Measurements from ENCODE around the gene PGLYRP3.

DNA sequence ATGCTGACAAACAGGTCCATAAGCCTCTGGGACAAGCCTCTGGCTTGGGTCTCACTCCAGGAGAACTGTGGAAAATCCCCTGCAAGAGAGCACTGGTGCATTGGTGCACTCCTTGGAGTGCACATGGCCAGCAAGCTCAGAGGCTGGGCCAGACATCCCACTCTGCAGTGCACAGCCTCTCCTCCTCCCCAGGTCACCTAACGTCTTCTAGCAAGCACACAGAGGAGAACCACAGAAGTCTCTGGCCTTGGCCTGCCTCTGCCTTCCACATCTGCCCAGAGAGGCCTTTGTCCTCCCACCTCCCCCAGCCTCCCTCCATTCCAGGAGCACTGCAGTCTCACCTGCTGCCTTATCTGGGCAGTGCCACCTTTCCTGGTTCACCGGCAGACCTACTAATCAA, 4.2 kb downstream of the PGLYRP3 start:
- no peak for TF ChIP-seq POLR2A (IDR thresholded peaks at IDR 0.05)
- TF ChIP-seq, protein P1, sequence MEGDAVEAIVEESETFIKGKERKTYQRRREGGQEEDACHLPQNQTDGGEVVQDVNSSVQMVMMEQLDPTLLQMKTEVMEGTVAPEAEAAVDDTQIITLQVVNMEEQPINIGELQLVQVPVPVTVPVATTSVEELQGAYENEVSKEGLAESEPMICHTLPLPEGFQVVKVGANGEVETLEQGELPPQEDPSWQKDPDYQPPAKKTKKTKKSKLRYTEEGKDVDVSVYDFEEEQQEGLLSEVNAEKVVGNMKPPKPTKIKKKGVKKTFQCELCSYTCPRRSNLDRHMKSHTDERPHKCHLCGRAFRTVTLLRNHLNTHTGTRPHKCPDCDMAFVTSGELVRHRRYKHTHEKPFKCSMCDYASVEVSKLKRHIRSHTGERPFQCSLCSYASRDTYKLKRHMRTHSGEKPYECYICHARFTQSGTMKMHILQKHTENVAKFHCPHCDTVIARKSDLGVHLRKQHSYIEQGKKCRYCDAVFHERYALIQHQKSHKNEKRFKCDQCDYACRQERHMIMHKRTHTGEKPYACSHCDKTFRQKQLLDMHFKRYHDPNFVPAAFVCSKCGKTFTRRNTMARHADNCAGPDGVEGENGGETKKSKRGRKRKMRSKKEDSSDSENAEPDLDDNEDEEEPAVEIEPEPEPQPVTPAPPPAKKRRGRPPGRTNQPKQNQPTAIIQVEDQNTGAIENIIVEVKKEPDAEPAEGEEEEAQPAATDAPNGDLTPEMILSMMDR (IDR thresholded peaks at IDR 0.05) = no peak
